HG02852 (cell line): ENCODE measurements around the gene ANKRD13D.
"Not testable (repeated sequence)": the region's sequence is repeated elsewhere in the genome, so short reads cannot be mapped to it uniquely, and the experiment has no call there.

Experiments
- ATAC-seq: cut with Tn5 transposase; IDR thresholded peaks from one replicate; pipeline ENCODE4 v1.9.1; 2021; ENCODE audit warnings: mild to moderate bottlenecking, moderate library complexity; ENCODE audit not compliant: unreplicated experiment

The ANKRD13D gene

DNA sequence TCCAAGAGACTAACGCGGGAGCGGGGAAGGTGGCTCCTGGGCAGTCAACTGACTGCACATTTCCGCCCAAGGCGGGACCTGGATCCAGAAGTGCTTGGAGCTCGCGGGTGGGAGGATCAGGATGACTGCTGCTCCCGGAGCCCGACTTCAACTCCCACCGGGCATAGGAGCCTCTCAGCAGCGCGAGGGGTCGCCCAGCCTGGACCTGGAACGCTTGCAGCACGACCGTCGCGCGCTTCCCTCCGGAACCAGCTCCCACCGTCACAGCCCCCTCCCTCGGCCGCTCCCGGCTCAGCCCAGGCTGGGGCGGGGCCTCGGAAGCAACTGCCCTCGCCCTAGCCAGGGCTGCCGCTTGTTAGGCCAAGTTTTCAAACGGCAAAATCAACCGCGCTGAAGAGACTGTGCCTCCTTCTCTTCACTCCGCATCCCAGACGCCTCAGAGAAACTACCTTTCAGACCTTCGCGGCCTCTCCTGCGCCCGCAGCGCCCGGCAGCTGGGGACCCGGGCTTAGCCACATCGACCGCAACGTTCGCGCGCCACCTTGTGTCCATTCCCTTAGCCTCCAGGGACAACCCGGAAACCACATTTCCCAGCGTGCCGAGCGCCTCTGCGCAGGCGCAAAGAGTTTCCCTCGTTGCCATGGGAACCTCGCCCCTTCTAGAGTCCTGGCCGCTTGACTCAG, 28.2 kb downstream of the ANKRD13D start:
- peak; percentile 81 for ATAC-seq

DNA sequence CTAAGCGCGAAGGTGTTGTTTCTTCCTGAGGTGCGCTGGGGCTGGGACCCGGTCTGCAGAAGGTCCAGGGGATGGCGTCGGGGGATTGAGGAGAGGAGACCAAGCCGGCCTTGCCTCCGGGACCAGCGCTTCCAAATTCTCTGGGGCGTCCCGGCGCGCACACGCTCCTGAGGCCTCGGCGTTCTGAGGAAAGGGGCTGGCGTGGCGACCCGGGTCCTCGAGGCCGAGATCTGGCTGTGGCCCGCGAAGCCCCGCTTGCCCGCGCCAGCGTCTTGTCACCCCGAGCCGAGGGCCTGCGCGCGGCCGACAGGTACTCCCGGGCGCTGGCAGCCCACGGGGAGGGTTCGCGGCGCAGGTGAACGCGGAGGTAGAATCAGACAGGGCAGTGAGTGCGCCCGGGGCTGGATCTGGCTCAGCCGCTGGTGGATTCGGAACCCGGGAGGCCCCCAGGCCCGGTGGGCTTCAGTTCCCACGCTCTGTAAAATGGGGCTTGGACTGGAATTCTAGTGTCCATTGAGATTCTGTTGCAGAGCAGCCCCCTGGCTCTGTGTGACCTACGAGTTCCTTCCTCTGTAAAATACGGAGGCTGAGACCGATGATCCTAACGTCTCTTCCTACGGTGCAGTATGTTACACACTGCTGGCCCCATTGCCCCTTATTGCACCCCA, 28.9 kb downstream of the ANKRD13D start:
- no peak for ATAC-seq

DNA sequence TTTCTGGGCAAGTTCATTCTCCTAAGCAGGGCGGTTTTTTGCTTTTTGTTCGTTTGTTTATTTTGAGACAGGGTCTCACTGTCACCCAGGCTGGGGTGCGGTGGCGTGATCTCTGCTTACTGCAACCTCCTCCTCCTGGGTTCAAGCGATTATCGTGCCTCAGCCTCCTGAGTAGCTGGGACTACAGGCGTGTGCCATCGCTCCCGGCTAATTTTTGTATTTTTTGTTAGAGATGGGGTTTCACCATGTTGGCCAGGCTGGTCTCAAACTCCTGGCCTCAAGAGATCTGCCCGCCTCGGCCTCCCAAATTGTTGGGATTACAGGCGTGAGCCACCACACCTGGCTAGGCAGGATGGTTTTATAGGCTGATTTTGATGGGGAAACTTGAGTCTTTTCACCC, 29.8 kb downstream of the ANKRD13D start:
- not testable (repeated sequence) for ATAC-seq

DNA sequence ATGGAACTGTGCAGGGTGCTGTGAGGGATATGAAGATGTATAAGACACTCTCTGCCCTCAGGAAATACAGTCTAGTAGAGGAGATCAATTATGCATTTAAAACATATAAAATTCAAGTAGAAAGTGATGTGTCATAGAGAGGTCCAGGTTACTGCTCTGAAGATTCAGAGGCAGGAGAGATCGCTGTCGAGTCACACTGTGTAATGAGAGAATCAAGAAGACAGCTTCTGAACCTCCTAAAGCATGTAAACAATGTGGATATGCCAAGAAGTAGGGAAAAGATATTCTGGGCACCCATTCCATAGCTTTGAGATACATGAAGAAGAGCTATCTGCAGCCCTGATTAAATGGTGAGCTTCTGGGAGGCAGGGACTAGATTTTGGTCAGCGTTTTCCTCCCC, 30.9 kb downstream of the ANKRD13D start:
- no peak for ATAC-seq

DNA sequence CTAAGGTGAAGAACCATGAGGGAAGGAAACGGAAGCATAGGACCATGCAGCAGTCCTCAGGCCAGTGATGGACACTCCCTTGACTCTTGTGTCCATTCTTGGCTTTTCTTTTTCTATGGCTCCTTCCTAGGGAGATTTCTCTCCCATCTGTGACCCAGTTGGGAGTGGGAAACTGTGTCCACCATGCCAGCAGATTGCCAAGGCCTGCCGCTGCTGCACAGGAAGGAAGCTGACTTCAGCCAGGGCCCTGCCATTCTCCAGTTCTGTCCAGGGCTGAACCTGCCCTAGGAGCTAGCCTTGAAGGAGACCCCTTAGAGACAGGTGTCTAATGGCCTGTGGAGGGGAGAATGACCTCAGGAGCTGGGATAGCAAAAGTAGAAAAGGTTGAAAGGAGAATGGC, 31.6 kb downstream of the ANKRD13D start:
- no peak for ATAC-seq

DNA sequence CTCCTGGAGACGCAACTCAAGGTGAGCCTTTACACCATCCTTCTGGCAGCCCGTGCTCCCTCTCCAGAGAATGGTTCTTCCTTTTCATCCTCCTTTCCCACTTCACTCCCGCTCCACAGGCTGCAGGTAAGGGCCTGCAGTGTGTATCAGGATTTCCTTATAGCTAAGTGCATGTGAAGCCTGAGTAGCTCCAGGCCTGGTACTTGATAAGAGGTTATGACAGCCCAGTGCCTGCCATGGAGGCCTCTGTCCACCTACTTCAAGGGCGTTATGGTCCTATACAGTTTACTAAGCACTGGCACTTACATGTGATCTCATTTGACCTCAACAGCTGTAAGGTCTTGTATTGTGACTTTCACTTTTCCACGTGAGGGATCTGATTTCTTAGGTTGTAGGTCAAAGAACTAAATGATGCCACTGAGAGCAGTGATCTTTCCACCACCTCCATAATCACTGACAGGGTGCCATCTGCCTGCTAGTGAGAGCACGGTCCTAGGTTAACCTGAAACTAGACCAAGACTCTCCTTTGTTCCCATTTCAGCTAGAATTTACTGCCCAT, 32.3 kb downstream of the ANKRD13D start:
- ATAC-seq = no peak

DNA sequence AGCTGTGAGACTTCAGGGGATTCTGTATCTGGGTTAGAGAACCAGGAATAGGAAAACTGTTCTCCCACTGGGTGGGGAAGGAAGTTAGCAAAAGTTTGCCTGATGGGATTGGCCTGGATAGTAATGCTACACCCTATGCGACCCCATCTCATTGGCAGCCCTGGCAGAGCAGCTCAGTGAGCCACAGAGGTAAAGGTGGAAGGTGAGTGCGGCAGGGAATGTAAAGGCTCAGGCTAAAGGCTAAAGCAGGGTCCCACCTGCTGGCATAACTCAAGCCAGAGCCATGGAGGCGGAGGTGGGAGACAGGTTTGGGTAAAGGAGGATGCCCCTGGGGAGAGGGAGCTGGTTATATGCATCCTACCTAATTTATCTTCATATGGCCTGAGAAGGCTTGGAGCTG, 32.9 kb downstream of the ANKRD13D start:
- ATAC-seq = no peak

DNA sequence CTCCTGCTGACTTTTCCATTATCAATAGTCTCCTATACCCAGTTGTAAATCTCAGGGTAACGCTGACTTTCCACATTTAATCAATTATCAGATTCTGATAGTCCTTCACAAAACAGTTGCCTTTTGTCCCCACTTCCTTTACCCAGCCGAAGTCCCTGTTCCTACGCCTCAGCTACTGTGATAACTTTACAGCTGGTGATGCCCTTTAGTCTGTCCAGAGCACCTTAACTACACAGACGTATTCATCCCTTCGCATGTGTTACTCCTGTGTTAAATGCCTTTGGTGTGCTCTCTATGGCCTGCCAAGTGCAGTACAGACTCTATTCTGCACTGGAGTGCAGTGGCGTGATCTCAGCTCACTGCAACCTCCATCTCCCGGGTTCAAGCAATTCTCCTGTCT, 34.4 kb downstream of the ANKRD13D start:
- ATAC-seq = no peak

DNA sequence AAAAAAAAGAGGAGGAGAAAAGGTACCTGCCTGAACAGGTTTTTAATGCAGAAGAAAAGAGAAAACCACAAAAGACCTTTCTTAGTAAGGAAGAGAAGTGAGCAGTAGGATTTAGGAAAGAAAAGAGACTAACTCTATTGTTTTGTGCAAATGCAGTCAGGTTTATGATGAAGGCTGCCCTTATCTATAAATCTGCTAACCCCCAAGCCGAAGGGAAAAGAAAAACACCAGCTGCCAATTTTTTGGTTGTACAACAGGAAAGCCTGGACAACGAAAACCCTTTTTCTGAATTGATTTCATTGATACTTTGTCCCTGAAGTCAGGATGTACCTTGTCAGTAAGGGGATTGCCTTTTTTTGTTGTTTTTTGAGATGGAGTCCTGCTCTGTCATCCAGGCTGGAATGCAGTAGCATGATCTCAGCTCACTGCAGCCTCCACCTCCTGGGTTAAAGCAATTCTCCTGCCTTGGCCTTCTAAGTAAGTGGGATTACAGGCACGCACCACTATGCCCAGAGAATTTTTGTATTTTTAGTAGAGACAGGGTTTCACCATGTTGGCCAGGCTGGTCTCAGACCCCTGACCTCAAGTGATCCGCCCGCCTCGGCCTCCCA, 43.1 kb downstream of the ANKRD13D start:
- no peak for ATAC-seq

DNA sequence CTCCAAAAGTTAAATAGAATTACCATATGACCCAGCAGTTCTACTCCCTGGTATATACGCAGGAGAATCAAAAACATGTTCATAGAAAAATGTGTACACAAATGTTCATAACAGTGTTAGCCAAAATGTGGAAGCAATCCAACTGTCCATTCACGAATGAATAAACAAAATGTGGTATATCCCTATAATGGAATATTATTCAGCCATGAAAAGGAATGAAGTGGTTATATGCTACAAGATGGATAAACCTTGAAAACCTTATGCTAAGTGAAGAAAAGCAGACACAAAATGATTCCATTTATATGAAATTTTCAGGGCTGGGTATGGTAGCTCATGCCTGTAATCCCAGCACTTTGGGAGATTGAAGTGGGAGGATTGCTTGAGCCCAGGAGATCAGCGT, 48.2 kb downstream of the ANKRD13D start:
- ATAC-seq = no peak

DNA sequence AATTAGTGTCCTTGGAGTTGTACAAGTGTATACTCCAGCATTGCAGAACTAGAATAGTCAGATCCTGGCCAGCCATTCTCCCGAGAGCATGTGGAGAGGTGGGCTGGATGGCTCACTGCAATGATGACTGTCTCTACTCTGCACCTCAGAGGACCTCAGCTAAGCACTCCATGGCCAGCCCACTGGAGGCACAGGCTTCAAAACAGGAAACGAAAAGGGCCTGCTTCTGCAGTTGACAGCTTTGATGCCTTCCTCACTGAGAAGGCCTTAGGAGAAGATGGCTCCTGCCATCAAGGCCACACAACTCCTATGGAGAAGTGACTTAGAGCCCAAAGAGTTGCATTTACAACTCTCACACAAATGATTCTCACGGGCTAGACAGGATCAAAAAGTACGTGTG, 55.2 kb downstream of the ANKRD13D start:
- ATAC-seq = no peak

DNA sequence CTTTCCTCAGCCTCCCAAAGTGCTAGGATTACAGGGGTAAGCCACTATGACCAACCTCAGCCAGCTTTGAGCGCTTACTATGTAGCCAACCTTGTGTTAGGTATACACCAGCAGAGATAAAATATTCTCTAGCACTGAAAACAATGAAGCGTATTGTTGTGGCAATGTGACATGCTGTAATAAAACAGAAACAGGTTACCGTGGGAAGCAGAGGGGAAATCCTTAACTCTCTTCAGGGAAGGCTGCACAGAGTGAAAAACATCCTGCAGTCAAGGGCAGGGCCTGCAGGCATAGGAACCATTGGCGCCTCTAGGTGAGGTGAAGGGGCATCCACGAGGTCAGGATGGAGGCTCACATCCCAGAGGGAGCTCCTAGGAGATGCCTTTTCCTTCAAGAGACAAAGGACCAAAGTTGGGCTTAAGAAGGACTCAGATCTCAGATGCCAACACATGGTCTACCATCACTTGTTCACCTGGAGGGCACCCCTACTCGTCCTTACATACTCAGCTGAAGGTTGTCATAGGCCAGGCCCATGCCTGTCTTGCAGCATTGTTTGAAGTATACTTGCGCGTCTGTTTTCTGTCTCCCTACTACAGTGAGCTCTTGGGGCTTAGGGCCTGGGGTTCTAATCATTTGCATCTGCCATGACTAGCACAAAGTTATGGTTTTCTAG, 56.3 kb downstream of the ANKRD13D start:
- no peak for ATAC-seq

DNA sequence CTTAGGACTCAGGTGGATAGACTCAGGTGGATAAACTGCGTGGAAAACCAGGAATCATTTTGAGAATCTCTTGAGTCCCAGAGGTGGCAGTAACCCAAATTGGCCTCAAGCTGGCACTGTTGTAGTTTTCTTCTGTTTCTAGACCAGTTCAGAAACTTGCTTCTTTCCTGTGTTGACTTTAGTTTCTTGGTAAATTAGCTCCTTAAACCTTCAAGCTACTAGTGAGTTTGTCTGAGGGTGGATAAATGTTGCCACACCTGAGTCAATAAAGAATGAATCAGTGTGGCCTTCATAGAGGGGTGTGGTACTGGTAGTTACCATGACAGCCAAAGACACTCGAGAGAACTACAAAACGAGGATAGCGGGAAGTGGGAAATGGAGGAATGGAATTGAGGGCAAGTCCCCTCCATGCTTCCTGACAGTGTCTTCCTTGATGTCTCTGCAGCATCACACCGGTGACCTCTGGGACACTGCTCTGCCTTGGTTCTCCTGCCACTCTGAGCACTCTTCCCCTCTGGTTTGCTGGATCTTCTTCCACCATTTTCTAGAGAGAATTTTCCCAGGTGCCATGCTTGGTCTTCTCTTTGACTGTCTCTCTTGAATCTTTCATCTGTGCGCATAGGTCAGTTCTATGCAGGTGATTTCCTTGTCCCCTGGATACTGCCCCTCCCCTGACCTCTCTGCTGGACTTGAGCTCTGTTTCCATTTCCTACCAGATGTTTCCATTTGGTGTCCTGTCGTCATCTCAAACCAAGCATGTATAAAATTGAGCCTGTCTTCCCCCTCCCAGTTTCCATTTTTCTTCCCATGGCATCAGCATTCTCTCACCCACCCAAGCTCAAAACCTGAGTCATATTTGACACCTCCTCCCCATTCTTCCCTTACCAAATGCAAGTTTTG, 57.1 kb downstream of the ANKRD13D start:
- ATAC-seq = no peak

DNA sequence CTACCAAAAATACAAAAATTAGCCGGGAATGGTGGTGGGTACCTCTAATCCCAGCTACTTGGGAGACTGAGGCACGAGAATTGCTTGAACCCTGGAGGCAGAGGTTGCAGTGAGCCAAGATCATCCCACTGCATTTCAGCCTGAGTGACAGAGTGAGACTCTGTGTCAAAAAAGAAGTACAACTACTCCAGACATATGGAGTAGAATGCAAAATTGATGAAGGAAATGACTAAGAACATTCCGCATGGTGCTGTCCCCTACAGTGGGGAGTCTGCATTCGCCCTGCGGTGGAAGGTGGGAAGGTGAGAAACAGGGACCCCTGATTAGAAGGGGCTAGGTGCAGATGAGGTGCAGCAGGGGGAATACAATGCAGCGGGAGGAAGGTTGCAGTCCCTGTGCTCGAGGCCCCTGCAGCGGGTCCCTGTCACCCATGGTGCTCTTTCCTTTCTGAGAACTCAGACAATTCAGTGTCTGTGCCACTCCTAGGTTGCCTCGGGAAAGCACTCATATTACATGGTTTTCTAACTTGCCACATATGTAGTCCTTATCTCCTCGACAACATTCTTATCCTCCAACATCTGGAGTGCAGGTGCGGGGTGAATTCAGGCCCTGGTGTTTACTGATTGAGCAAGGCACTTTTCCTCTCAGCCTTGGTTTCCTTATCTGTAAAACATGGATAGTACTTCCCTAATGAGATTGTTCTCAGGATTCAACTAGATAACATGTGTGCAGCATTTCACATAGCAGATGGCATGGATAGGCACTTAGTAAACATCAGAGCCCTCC, 59.1 kb downstream of the ANKRD13D start:
- no peak for ATAC-seq

DNA sequence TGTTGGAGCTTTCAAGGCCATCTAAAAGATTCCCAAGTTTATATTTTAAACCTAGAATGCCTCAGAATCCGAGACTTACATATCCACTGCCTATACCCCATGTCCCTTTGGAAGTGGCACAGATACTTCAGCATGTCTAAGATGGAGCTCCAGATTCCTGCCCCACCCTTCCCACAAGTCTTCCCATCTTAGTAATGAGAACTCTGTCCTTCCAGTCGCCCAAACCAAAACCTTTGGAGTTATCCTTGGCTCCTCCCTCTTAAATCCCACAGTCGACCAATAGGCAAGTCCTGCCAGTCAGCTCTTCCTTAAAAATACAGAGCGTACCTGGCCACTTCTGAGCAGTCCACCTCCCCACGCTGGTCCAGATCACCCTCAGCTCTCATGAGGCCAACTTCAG, 59.9 kb downstream of the ANKRD13D start:
- no peak for ATAC-seq

DNA sequence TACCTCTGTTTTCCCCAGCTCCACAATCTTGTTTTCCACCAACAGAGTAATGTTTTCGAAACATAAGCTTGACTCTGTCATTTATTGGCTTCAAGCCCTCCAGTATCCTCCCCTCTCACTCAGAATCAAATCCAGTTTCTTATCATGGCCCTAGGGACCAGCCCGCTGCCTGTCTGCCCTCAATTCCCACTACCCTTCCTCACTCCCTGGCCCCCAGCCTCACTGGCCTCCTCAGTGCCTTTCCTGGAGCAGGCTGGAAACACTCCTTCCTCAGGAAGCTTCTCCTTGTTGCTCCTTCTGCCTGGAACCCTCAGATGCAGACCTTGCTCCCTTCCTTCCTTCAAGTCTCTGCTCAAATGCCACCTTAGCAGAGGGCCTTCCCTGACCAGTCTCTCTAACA, 60.4 kb downstream of the ANKRD13D start:
- ATAC-seq = no peak

DNA sequence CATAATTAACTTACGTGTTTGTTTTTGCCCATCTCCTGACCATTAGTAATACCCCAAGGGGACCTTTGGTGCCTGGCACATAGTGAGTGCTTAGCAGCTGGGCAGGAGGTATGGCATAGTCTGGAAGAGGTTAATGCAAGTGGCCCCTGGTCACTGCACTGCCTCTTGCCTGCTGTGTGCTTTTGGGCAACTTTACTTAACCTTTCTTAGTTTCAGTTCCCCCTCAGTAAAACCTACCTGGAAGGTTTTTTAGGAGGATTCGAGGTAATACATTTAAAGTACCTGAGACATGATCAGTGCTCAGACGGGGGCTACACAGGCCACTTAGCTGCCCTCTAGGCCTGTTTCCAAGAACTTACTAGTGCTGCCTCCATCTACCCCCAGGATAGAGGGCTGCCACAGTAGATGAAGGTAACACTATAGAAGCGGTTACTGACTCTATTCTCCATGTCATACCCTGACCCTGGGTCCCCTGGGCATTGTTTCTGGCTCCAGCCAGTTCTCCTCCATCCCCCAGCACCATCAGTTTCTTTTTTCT, 60.9 kb downstream of the ANKRD13D start:
- no peak for ATAC-seq

DNA sequence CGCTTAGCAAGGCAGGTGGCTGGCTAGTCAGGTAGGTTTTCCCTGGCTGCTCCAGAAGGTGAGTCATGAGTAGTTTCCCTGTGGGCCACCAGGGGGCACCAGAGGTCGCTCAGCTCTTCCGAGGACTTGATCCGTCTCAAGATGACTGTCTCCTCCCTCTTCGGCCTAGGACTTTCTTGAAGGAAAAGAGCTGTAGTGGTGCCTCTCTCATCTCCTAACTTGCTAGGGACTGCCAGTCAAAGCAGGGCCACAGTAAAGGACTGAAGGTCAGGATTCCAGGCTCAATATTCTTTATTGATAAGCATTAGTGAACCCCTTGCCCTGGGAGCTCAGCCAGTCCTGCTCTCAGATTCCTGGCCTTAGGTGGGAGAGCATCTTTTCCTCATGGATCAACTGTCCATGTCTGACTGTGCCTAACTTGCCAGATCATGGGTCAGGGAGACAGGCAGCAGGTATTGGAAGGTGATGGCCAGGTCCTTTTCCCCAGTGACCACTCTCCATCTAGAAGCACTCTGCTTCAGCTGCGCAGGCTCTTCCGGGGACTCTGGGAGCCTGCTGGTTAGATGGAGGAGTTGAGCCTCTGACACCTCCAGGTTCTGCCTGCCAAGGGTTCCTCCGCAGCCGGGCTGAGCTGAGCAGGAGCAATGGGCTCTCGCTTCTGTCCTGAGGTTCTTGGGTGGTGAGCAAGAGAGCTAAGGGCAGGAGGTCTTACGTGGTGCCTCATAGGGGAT, 62.3 kb downstream of the ANKRD13D start:
- ATAC-seq = no peak
